ENCODE data around the gene CCDC159. TPM values are rescaled to one million over a fixed set of nuclear protein-coding genes. Genes with fewer than 3 reads are reported as not detected.

Gene CCDC159
- total RNA-seq, 1 donor from 2014 or later: 1.8 TPM

DNA sequence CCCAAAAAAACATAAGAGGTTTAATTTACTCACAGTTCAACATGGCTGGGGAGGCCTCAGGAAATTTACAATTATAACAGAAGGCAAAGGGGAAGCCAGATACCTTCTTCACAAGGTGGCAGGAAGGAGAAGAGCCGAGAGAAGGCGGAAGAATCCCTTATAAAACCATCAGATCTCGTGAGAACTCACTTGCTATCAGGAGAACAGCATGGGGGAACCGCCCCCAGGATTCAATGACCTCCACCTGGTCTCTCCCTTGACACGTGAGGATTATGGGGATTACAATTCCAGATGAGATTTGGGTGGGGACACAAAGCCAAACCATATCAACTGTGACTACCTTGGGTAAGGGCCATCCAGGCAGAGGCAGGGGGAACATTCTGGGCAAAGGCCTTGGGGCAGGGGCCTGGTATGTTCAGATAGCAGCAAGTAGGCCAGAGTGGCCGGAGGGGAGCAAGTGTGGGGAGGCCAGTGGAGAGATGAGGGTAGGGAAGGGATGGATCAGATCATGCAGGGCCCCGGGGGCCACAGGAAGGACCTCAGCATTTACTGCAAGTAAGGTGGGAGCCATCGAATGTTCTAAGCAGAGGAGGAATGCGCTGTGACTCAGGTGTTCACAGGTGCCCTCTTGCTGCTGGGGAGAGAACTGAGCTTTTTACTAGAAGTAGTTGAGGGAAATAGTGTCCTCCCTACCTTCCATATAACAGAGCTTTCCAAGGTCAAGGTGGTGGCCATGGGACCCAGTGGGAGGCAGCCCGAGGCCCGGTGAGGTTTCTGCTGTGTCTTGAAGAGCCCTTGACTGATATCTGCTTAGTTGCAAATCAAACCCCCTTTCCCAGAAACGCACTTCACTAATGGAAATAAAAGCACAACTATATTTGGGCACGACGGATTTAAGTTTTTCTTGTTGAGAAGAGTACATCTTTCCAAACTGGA lies 24.9 kb upstream of the CCDC159 start:
- no peaks in the 10 kb centered on the region for H4K20me1 ChIP-seq (ENCODE audit: low read depth)
- H3K4me3 ChIP-seq: no peak overlapping the region
- H3K4me1 ChIP-seq: no peaks in the 10 kb centered on the region
- no peaks in the 10 kb centered on the region for H3F3A ChIP-seq (ENCODE audit: low read depth)
- no peaks in the 10 kb centered on the region for H3K9me3 Mint-ChIP-seq
- no peaks in the 10 kb centered on the region for H3K9me3 ChIP-seq (ENCODE audit: low read depth)
- TF ChIP-seq EZH2phosphoT487 (IDR thresholded peaks at IDR 0.05) (no peak), EZH2 (IDR thresholded peaks at IDR 0.05) (no peak)
- TF ChIP-seq, protein P1, sequence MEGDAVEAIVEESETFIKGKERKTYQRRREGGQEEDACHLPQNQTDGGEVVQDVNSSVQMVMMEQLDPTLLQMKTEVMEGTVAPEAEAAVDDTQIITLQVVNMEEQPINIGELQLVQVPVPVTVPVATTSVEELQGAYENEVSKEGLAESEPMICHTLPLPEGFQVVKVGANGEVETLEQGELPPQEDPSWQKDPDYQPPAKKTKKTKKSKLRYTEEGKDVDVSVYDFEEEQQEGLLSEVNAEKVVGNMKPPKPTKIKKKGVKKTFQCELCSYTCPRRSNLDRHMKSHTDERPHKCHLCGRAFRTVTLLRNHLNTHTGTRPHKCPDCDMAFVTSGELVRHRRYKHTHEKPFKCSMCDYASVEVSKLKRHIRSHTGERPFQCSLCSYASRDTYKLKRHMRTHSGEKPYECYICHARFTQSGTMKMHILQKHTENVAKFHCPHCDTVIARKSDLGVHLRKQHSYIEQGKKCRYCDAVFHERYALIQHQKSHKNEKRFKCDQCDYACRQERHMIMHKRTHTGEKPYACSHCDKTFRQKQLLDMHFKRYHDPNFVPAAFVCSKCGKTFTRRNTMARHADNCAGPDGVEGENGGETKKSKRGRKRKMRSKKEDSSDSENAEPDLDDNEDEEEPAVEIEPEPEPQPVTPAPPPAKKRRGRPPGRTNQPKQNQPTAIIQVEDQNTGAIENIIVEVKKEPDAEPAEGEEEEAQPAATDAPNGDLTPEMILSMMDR (IDR thresholded peaks at IDR 0.05): no peak
- no peaks in the 10 kb centered on the region for H3K27me3 ChIP-seq
- H3K9ac ChIP-seq: no peak overlapping the region
- H2AFZ ChIP-seq (replicated peaks): no peak overlapping the region
- H3K27me3 Mint-ChIP-seq (ENCODE audit: insufficient read depth, low read depth): peaks cover 18% of the 10 kb centered on the region
- H3K36me3 ChIP-seq: no peaks in the 10 kb centered on the region
- no peak overlapping the region for H3K4me2 ChIP-seq
- H3K4me1 Mint-ChIP-seq: peaks cover 34% of the 10 kb centered on the region
- no peaks in the 10 kb centered on the region for H3K36me3 Mint-ChIP-seq
- no peak overlapping the region for H3K4me3 Mint-ChIP-seq
- no peaks in the 10 kb centered on the region for H3K79me2 ChIP-seq (ENCODE audit: low read depth)
- DNase-seq (ENCODE audit: low spot score): no peak
- H3K27ac Mint-ChIP-seq: no peak overlapping the region
- no peak overlapping the region for H3K27ac ChIP-seq

DNA sequence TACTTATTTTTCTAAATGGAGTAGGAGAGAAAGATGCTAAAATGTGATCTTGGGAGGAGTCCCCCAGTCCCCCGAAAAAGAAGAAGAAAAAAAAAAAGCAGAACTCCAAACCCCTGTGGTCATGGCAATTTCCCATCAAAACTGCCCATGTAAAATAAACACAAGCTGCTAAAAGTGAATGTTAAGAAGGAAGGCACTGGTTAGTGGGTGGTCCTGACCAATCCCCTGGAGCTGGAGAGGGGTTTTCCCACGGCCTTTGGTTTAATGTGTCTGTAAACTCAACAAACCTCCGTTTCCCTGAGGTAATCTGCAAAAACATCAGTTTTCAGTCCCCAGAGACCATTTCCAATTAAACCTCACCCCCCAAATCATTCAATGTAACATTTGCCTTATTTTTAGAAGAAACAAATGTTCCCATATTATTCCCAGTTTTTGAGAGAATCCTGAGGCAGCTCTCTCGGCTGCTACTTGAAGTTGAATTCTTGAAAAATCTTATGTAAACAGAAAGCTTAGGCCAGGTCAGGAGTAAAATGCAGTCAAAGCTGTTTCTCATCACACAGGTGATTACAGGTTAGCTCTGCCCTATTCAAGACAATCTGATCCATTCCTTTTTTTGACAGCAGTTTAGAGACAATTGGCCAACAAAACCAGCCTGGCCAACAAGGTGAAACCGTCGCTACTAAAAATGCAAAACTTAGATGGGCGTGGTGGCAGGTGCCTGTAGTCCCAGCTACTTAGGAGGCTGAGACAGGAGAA lies 23.9 kb upstream of the CCDC159 start:
- no peaks in the 10 kb centered on the region for H3K9me3 ChIP-seq (ENCODE audit: low read depth)

DNA sequence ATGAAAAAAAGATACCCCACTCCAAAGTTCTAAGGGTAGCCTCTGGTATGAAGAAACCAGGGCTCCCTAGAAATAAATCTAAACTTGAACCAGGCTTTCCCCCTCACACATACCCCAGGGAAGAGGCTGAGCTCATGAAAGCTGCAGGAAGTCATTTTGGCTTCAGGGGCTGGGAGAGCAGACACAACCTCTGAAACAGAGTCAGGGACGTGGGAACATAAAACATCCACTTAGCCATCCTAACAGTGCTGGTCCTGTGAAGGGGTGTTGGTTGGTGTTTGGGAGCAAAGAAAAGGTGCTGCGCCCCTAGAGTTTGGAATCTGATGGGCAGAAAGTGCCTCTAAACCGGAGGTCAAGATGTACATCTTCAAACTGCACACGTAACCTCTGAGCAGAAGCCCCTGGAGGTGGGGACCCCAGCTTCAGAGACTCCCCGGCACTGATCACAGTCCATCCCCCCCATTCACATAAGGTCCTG lies 22.7 kb upstream of the CCDC159 start:
- no peaks in the 10 kb centered on the region for H3K36me3 ChIP-seq
- no peaks in the 10 kb centered on the region for H3F3A ChIP-seq (ENCODE audit: low read depth)
- no peak for DNase-seq (ENCODE audit: low spot score)
- H3K79me2 ChIP-seq (ENCODE audit: low read depth): no peaks in the 10 kb centered on the region
- H3K4me1 ChIP-seq: no peaks in the 10 kb centered on the region
- no peaks in the 10 kb centered on the region for H4K20me1 ChIP-seq (ENCODE audit: low read depth)
- Mint-ChIP-seq H3K27me3 (ENCODE audit: insufficient read depth, low read depth) (peaks cover 18% of the 10 kb centered on the region), H3K9me3 (no peaks in the 10 kb centered on the region), H3K27ac (no peak overlapping the region), H3K36me3 (peaks cover 5% of the 10 kb centered on the region), H3K4me1 (peaks cover 34% of the 10 kb centered on the region), H3K4me3 (no peak overlapping the region)
- H3K9ac ChIP-seq: no peak overlapping the region
- H3K4me3 ChIP-seq: no peak overlapping the region
- no peaks in the 10 kb centered on the region for H3K9me3 ChIP-seq (ENCODE audit: low read depth)
- no peak overlapping the region for H3K4me2 ChIP-seq
- no peak overlapping the region for H3K27ac ChIP-seq
- no peaks in the 10 kb centered on the region for H3K27me3 ChIP-seq
- H2AFZ ChIP-seq (replicated peaks): no peak overlapping the region
- TF ChIP-seq EZH2phosphoT487 (IDR thresholded peaks at IDR 0.05): no peak
- no peak for TF ChIP-seq EZH2 (IDR thresholded peaks at IDR 0.05)
- TF ChIP-seq, protein P1 (IDR thresholded peaks at IDR 0.05): no peak

More for the DNA sequence above, 23.9 kb upstream of the CCDC159 start:
- DNase-seq (ENCODE audit: low spot score): no peak
- H3K9ac ChIP-seq: no peak overlapping the region
- H3K27ac Mint-ChIP-seq: peak overlapping the region; percentile 4
- no peaks in the 10 kb centered on the region for H3F3A ChIP-seq (ENCODE audit: low read depth)
- no peak overlapping the region for H2AFZ ChIP-seq (replicated peaks)
- H3K4me2 ChIP-seq: no peak overlapping the region
- peaks cover 5% of the 10 kb centered on the region for H3K36me3 Mint-ChIP-seq
- H3K27me3 ChIP-seq: no peaks in the 10 kb centered on the region
- H3K27me3 Mint-ChIP-seq (ENCODE audit: insufficient read depth, low read depth): peaks cover 18% of the 10 kb centered on the region
- no peaks in the 10 kb centered on the region for H3K36me3 ChIP-seq
- no peaks in the 10 kb centered on the region for H3K79me2 ChIP-seq (ENCODE audit: low read depth)
- no peaks in the 10 kb centered on the region for H3K4me1 ChIP-seq
- no peak overlapping the region for H3K4me3 ChIP-seq
- H3K4me3 Mint-ChIP-seq: no peak overlapping the region
- TF ChIP-seq EZH2 (IDR thresholded peaks at IDR 0.05) (no peak), EZH2phosphoT487 (IDR thresholded peaks at IDR 0.05) (no peak)
- TF ChIP-seq, protein P1 (IDR thresholded peaks at IDR 0.05): no peak
- peaks cover 34% of the 10 kb centered on the region for H3K4me1 Mint-ChIP-seq
- H4K20me1 ChIP-seq (ENCODE audit: low read depth): no peaks in the 10 kb centered on the region
- H3K9me3 Mint-ChIP-seq: no peaks in the 10 kb centered on the region
- H3K27ac ChIP-seq: no peak overlapping the region

All from neural progenitor cell (in vitro differentiated cells).